B cell (primary cell): ENCODE data around the gene RAN. TPM values are rescaled to one million over a fixed set of nuclear protein-coding genes. Genes with fewer than 3 reads are reported as not detected.
"Not testable (repeated sequence)": the region's sequence is repeated elsewhere in the genome, so short reads cannot be mapped to it uniquely, and the experiment has no call there.

Experiments used
- ATAC-seq: fragments of 200-7000 bp; cut with Tn5 transposase; one replicate; pipeline ENCODE4 v1.10.0; 2021; ENCODE audit warnings: low read depth, mild to moderate bottlenecking, moderate number of reproducible peaks, moderate library complexity
- CTCF ChIA-PET: fragments of 350-600 bp; sonication (Branson Sonifier 250); formaldehyde crosslinking; loops from one replicate; lab custom pipeline; 2021; ENCODE audit warnings: antibody characterized with exemption, inconsistent platforms; lab: Charles Lee
- POLR2A ChIA-PET: fragments of 350-600 bp; sonication (Branson Sonifier 250); formaldehyde crosslinking; loops from one replicate; lab custom pipeline; 2021; ENCODE audit warnings: antibody characterized with exemption; lab: Charles Lee
- DNase-seq: peaks from one replicate; pipeline ENCODE4 v3.0.0; 2013
- H2AFZ ChIP-seq: 2 replicates; pipeline ENCODE4 v1.6.1; 2012; ENCODE audit warnings: mild to moderate bottlenecking, low read depth, low read length; ENCODE audit not compliant: insufficient read depth, poor library complexity, severe bottlenecking
- H3K27ac ChIP-seq, 2 donors: 1 replicate in 1 of 2; 2 replicates in 1 of 2; pipeline ENCODE4 v1.5.1; 2012 to 2013; ENCODE audit warnings: low read length in 2 of 2, mild to moderate bottlenecking in 2 of 2, moderate library complexity in 1 of 2
- H3K27me3 ChIP-seq, 4 experiments: fragments of 200-600 bp in 1 of 4; sonication (generic) in 1 of 4; replicated peaks in 1 of 4; 1 replicate in 2 of 4; 2 replicates in 2 of 4; pipeline versions ENCODE4 v1.6.1 to v1.7.0; 2013 to 2016; ENCODE audit warnings: low read length in 3 of 4, mild to moderate bottlenecking in 2 of 4, mixed read lengths in 1 of 4, moderate library complexity in 1 of 4; ENCODE audit not compliant: insufficient read depth in 4 of 4, control insufficient read depth in 3 of 4; ENCODE audit errors: control extremely low read depth in 1 of 4
- H3K36me3 ChIP-seq, 2 experiments: replicated peaks in 1 of 2; 1 replicate in 1 of 2; 2 replicates in 1 of 2; pipeline versions ENCODE4 v1.6.1 to v1.7.1; 2013; ENCODE audit warnings: low read length in 1 of 2; ENCODE audit not compliant: insufficient read depth in 2 of 2, control insufficient read depth in 1 of 2; ENCODE audit errors: control extremely low read depth in 1 of 2, extremely low read depth in 1 of 2
- H3K4me1 ChIP-seq, 2 donors: fragments of 200-600 bp in 1 of 2; sonication (generic) in 1 of 2; 1 replicate in 1 of 2; 2 replicates in 1 of 2; pipeline versions ENCODE4 v1.5.1 to v1.6.1; 2013 to 2017; ENCODE audit warnings: low read length in 2 of 2; ENCODE audit not compliant: control insufficient read depth in 2 of 2, insufficient read depth in 2 of 2
- H3K4me2 ChIP-seq: replicated peaks from 2 replicates; pipeline ENCODE3; 2012; ENCODE audit warnings: mild to moderate bottlenecking, low read depth, low read length; ENCODE audit not compliant: poor library complexity, severe bottlenecking
- H3K4me3 ChIP-seq, 5 experiments: fragments of 200-600 bp in 1 of 5; sonication (generic) in 1 of 5; 1 replicate in 3 of 5; 2 replicates in 2 of 5; pipeline versions ENCODE4 v1.5.1 to v1.7.0; 2011 to 2016; ENCODE audit warnings: low read length in 4 of 5, mild to moderate bottlenecking in 4 of 5, low read depth in 2 of 5, control low read depth in 1 of 5, moderate library complexity in 1 of 5; ENCODE audit not compliant: insufficient read depth in 1 of 5; ENCODE audit errors: control extremely low read depth in 1 of 5, extremely low read depth in 1 of 5
- H3K79me2 ChIP-seq: fragments of 200-600 bp; sonication (generic); one replicate; pipeline ENCODE4 v1.6.0; 2016; ENCODE audit warnings: low read length; ENCODE audit not compliant: control insufficient read depth, insufficient read depth
- H3K9ac ChIP-seq: fragments of 200-600 bp; sonication (generic); 2 replicates; pipeline ENCODE4 v1.6.1; 2017; ENCODE audit warnings: mild to moderate bottlenecking, low read length, moderate library complexity
- H3K9me3 ChIP-seq, 3 donors: one replicate each; pipeline versions ENCODE4 v1.6.1 to v1.7.1; 2013; ENCODE audit warnings: low read length in 2 of 3; ENCODE audit not compliant: control insufficient read depth in 2 of 3, insufficient read depth in 1 of 3; ENCODE audit errors: control extremely low read depth in 1 of 3
- H4K20me1 ChIP-seq: 2 replicates; pipeline ENCODE4 v1.6.0; 2012; ENCODE audit warnings: mild to moderate bottlenecking, low read length; ENCODE audit not compliant: insufficient read depth, control insufficient read depth, poor library complexity, severe bottlenecking
- H3K27ac Mint-ChIP-seq: one replicate; pipeline ENCODE4 v1.8.0; 2021; ENCODE audit warnings: mixed read lengths
- H3K27me3 Mint-ChIP-seq: one replicate; pipeline ENCODE4 v1.8.0; 2021; ENCODE audit warnings: mixed read lengths
- H3K4me1 Mint-ChIP-seq: one replicate; pipeline ENCODE4 v1.8.0; 2021; ENCODE audit warnings: mixed read lengths
- H3K4me3 Mint-ChIP-seq: one replicate; pipeline ENCODE4 v1.8.0; 2021; ENCODE audit warnings: mixed read lengths
- H3K9me3 Mint-ChIP-seq: one replicate; pipeline ENCODE4 v1.8.0; 2022; ENCODE audit warnings: mixed read lengths; ENCODE audit not compliant: insufficient read depth
- CTCF ChIP-seq: fragments of 200-600 bp; IDR thresholded peaks from one replicate; pipeline ENCODE4 v1.8.0; 2022; ENCODE audit warnings: antibody characterized with exemption, mild to moderate bottlenecking
- EZH2 ChIP-seq: IDR thresholded peaks from 2 replicates; pipeline ENCODE4 v1.6.1; 2012; ENCODE audit warnings: borderline replicate concordance, low read depth, mild to moderate bottlenecking, moderate library complexity, low read length; ENCODE audit not compliant: insufficient read depth, poor library complexity, severe bottlenecking
- WGBS: methylation state at CpG from one replicate; pipeline ENCODE4 v1.1.5; 2013; ENCODE audit warnings: missing lambda C conversion rate; ENCODE audit not compliant: insufficient coverage; 5-methylcytosine and 5-hydroxymethylcytosine counted together
- intact Hi-C: fragments of 100-400 bp; cut with micrococcal nuclease; formaldehyde crosslinking; loops from one replicate; pipeline ENCODE4 v1.10.0; 2022
- polyA plus RNA-seq: library from polyadenylated mRNA; depleted of rRNA; stranded (reverse); fragments of >200 nt; gene quantifications from 2 replicates; pipeline ENCODE4 v1.2.3, GENCODE V29; 2012
- total RNA-seq, 2 donors: library from RNA; stranded (reverse); fragments of 120-200 nt in 1 of 2; gene quantifications; 1 replicate in 1 of 2; 2 replicates in 1 of 2; pipeline versions ENCODE4 v1.2.3 to v1.2.4, GENCODE V29; 2013 to 2022

Gene RAN
- total and polyA plus RNA-seq, 2 donors (not counting 1 experiment from before 2014, with no cell fraction given) = 298 to 339 TPM

GRCh38 chr12:130881548-130881947 is 9.7 kb downstream of the RAN start:
- Histone ChIP-seq H3K27ac (no peak overlapping the region), H3K4me2 (no peak overlapping the region), H3K4me3 (no peak overlapping the region), H2AFZ (no peak overlapping the region), H3K9me3 (peaks cover 0 to under 1% (median 0%) of the 10 kb centered on the region in 3 donors), H3K9ac (no peak overlapping the region), H4K20me1 (no peaks in the 10 kb centered on the region), H3K79me2 (no peaks in the 10 kb centered on the region), H3K27me3 (no peaks in the 10 kb centered on the region), H3K36me3 (peaks cover 9% of the 10 kb centered on the region in 2 experiments), H3K4me1 (peaks cover 21 to 29% of the 10 kb centered on the region in 2 donors)
- intact Hi-C loops = no loop called here
- no peak for DNase-seq
- H3K4me1 Mint-ChIP-seq = peaks cover 35% of the 10 kb centered on the region
- no CpG with 5 or more reads among the region's 1 CpG for WGBS
- H3K27ac Mint-ChIP-seq = no peak overlapping the region
- no peak for ATAC-seq
- ChIA-PET CTCF (no interaction called here), POLR2A (no interaction called here)
- H3K9me3 Mint-ChIP-seq = no peaks in the 10 kb centered on the region
- H3K4me3 Mint-ChIP-seq = no peak overlapping the region
- no peaks in the 10 kb centered on the region for H3K27me3 Mint-ChIP-seq
- TF ChIP-seq CTCF = no peak
- TF ChIP-seq EZH2 = no peak

- H3K27ac ChIP-seq, intact Hi-C loops, H2AFZ ChIP-seq, H3K79me2 ChIP-seq, H3K9me3 ChIP-seq, H3K4me3 ChIP-seq, H3K4me2 ChIP-seq, H4K20me1 ChIP-seq, H3K27ac Mint-ChIP-seq, H3K4me1 ChIP-seq, H3K36me3 ChIP-seq, POLR2A ChIA-PET, H3K4me1 Mint-ChIP-seq, H3K4me3 Mint-ChIP-seq, ATAC-seq, H3K9me3 Mint-ChIP-seq, DNase-seq, H3K27me3 Mint-ChIP-seq, H3K27me3 ChIP-seq, H3K9ac ChIP-seq, CTCF ChIA-PET: not testable (repeated sequence)
- 100% methylated on average over 1 of the region's 17 CpGs for WGBS
These were observed 15.3 kb downstream of the RAN start for GRCh38 chr12:130887190-130887589.
